Loucy (cell line): ENCODE data around the gene KIAA0825.

Experiments used
- H2AFZ ChIP-seq: fragments of 200-600 bp; sonication (generic); 2 replicates; pipeline ENCODE4 v1.6.0; 2016; ENCODE audit warnings: antibody characterized with exemption, mild to moderate bottlenecking, low read length, moderate library complexity
- H3F3A ChIP-seq: fragments of 200-600 bp; 2 replicates; pipeline ENCODE4 v1.6.0; 2016; ENCODE audit warnings: antibody characterized with exemption, low read depth, mild to moderate bottlenecking
- H3K27me3 ChIP-seq: fragments of 200-600 bp; sonication (generic); 2 replicates; pipeline ENCODE4 v1.6.1; 2014; ENCODE audit warnings: low read length, mild to moderate bottlenecking; ENCODE audit not compliant: insufficient read depth, poor library complexity, severe bottlenecking
- H3K36me3 ChIP-seq: fragments of 200-600 bp; sonication (generic); 2 replicates; pipeline ENCODE4 v1.6.1; 2016; ENCODE audit warnings: low read length; ENCODE audit not compliant: insufficient read depth
- H3K4me1 ChIP-seq: fragments of 200-600 bp; sonication (generic); 2 replicates; pipeline ENCODE4 v1.5.1; 2014; ENCODE audit warnings: low read length, mild to moderate bottlenecking; ENCODE audit not compliant: insufficient read depth, poor library complexity, severe bottlenecking
- H3K4me2 ChIP-seq: fragments of 200-600 bp; sonication (generic); 2 replicates; pipeline ENCODE4 v1.6.0; 2014; ENCODE audit warnings: antibody characterized with exemption, low read length, low read depth, mild to moderate bottlenecking; ENCODE audit not compliant: poor library complexity, severe bottlenecking
- H3K4me3 ChIP-seq: fragments of 200-600 bp; sonication (generic); 2 replicates; pipeline ENCODE4 v1.5.1; 2014; ENCODE audit warnings: low read length, mild to moderate bottlenecking, mixed read lengths; ENCODE audit not compliant: poor library complexity, severe bottlenecking
- H3K79me2 ChIP-seq: fragments of 200-600 bp; sonication (generic); 2 replicates; pipeline ENCODE4 v1.6.1; 2014; ENCODE audit warnings: low read length; ENCODE audit not compliant: insufficient read depth
- H3K9ac ChIP-seq: fragments of 200-600 bp; sonication (generic); 2 replicates; pipeline ENCODE4 v1.6.0; 2014; ENCODE audit warnings: mild to moderate bottlenecking, low read depth, low read length, moderate library complexity; ENCODE audit not compliant: poor library complexity, severe bottlenecking
- H3K9me2 ChIP-seq: fragments of 200-600 bp; sonication (generic); replicated peaks from 2 replicates; pipeline ENCODE4 v1.6.1; 2016; ENCODE audit warnings: low read depth, low read length, mixed read lengths
- H3K9me3 ChIP-seq: fragments of 200-600 bp; sonication (generic); 2 replicates; pipeline ENCODE4 v1.6.1; 2014; ENCODE audit warnings: mild to moderate bottlenecking, antibody characterized with exemption, low read length, low read depth; ENCODE audit not compliant: insufficient read depth
- H4K20me1 ChIP-seq: fragments of 200-600 bp; sonication (generic); 2 replicates; pipeline ENCODE4 v1.6.0; 2014; ENCODE audit warnings: antibody characterized with exemption, low read length, mild to moderate bottlenecking; ENCODE audit not compliant: insufficient read depth, poor library complexity, severe bottlenecking
- CTCF ChIP-seq: fragments of 200-600 bp; sonication (generic); conservative IDR thresholded peaks from 2 replicates; pipeline ENCODE4 v1.5.1; 2014; ENCODE audit warnings: mild to moderate bottlenecking, antibody characterized with exemption, low read length
- EZH2phosphoT487 ChIP-seq: fragments of 200-600 bp; IDR thresholded peaks from 2 replicates; pipeline ENCODE4 v1.6.1; 2018; ENCODE audit warnings: antibody characterized with exemption, mild to moderate bottlenecking, moderate library complexity, borderline replicate concordance

The KIAA0825 gene

DNA sequence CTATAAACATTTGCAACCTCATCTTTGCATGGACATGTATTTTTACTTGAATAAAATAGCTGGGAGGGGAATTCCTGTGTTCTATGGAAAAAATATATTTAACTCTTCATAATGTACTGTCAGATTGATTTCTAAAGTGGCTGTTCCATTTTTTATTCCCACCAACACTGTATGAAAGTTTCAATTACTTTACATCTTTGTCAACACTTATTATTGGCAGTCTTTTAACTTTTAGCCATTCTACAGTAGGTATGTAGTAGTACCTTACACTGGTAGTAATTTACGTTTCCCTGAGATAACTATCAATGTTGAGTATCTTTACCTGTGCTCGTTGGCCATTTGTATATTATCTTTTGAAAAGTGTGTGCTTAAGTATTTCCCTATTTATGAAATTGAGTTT, 429.7 kb downstream of the KIAA0825 start:
- TF ChIP-seq EZH2phosphoT487 (no peak), CTCF (no peak)
- H3K4me1 ChIP-seq, result no peaks in the 10 kb centered on the region
- H4K20me1 ChIP-seq, result no peaks in the 10 kb centered on the region
- no peaks in the 10 kb centered on the region for H3K9me3 ChIP-seq
- no peak overlapping the region for H3K4me2 ChIP-seq
- no peaks in the 10 kb centered on the region for H3K27me3 ChIP-seq
- no peaks in the 10 kb centered on the region for H3F3A ChIP-seq
- H3K36me3 ChIP-seq, result no peaks in the 10 kb centered on the region
- no peak overlapping the region for H2AFZ ChIP-seq
- H3K9me2 ChIP-seq, result no peaks in the 10 kb centered on the region
- no peaks in the 10 kb centered on the region for H3K79me2 ChIP-seq
- no peak overlapping the region for H3K4me3 ChIP-seq
- no peak overlapping the region for H3K9ac ChIP-seq

- Histone ChIP-seq H3K9ac (no peak overlapping the region), H3K36me3 (no peaks in the 10 kb centered on the region), H4K20me1 (no peaks in the 10 kb centered on the region), H3F3A (no peaks in the 10 kb centered on the region), H3K4me2 (no peak overlapping the region), H3K9me3 (no peaks in the 10 kb centered on the region), H3K27me3 (no peaks in the 10 kb centered on the region), H3K79me2 (no peaks in the 10 kb centered on the region), H3K4me3 (no peak overlapping the region), H3K4me1 (no peaks in the 10 kb centered on the region), H3K9me2 (no peaks in the 10 kb centered on the region), H2AFZ (no peak overlapping the region)
- no peak for TF ChIP-seq CTCF
- TF ChIP-seq EZH2phosphoT487, result no peak
Observed at GRCh38 chr5:94184870-94185269, 433.5 kb downstream of the KIAA0825 start.

- no peaks in the 10 kb centered on the region for H3K79me2 ChIP-seq
- H3K9me2 ChIP-seq, result no peaks in the 10 kb centered on the region
- no peaks in the 10 kb centered on the region for H3K9me3 ChIP-seq
- H3K4me1 ChIP-seq, result no peaks in the 10 kb centered on the region
- H3K27me3 ChIP-seq, result no peaks in the 10 kb centered on the region
- H3K4me3 ChIP-seq, result no peak overlapping the region
- no peaks in the 10 kb centered on the region for H3F3A ChIP-seq
- H3K4me2 ChIP-seq, result no peak overlapping the region
- no peak overlapping the region for H2AFZ ChIP-seq
- H4K20me1 ChIP-seq, result no peaks in the 10 kb centered on the region
- no peak overlapping the region for H3K9ac ChIP-seq
- no peaks in the 10 kb centered on the region for H3K36me3 ChIP-seq
- TF ChIP-seq CTCF, result peak; percentile 44
- no peak for TF ChIP-seq EZH2phosphoT487
Observed at GRCh38 chr5:94181895-94182294, 436.5 kb downstream of the KIAA0825 start.
